ENCODE measurements around the gene PLD5.

Gene PLD5

GRCh38 chr1:242034392-242034791, 490.1 kb downstream of the PLD5 start:
- DNase-seq, result no peak

GRCh38 chr1:242033447-242033846, 491.1 kb downstream of the PLD5 start:
- no peak for DNase-seq

Measured in CD4-positive, alpha-beta T cell treated with Interleukin-1 beta for 1 hour (primary cell).